Mesenchymal stem cell (in vitro differentiated cells and primary cell): Measurements from ENCODE around the gene KCNJ15.
A peak's percentile ranks its signal among the peaks of the same experiment; 100 is the strongest.

ENCODE experiments used
- DNase-seq: peaks from one replicate; pipeline ENCODE4 v3.0.0-alpha.2; 2013
- H2AFZ ChIP-seq: one replicate; pipeline ENCODE4 v1.6.1; 2013; ENCODE audit warnings: low read depth, mild to moderate bottlenecking, control low read depth, inconsistent platforms, low read length, moderate library complexity
- H2AK5ac ChIP-seq: 2 replicates; pipeline ENCODE4 v1.6.1; 2013; ENCODE audit warnings: low read length, moderate library complexity, mild to moderate bottlenecking, inconsistent platforms; ENCODE audit not compliant: severe bottlenecking
- H2BK120ac ChIP-seq: one replicate; pipeline ENCODE4 v1.6.1; 2013; ENCODE audit warnings: low read depth, mild to moderate bottlenecking, inconsistent platforms, low read length, moderate library complexity
- H2BK12ac ChIP-seq, 2 experiments: one replicate each; pipeline ENCODE4 v1.6.1; 2013; ENCODE audit warnings: inconsistent platforms in 2 of 2, low read length in 2 of 2, mild to moderate bottlenecking in 2 of 2, moderate library complexity in 2 of 2, control low read depth in 1 of 2
- H2BK15ac ChIP-seq: one replicate; pipeline ENCODE4 v1.6.1; 2013; ENCODE audit warnings: mild to moderate bottlenecking, low read depth, inconsistent platforms; ENCODE audit not compliant: poor library complexity, severe bottlenecking
- H2BK5ac ChIP-seq: 2 replicates; pipeline ENCODE4 v1.6.1; 2013; ENCODE audit warnings: low read depth, mild to moderate bottlenecking, low read length, control low read depth, inconsistent platforms; ENCODE audit not compliant: poor library complexity, severe bottlenecking
- H3K14ac ChIP-seq, 2 experiments: one replicate each; pipeline ENCODE4 v1.6.1; 2013; ENCODE audit warnings: inconsistent platforms in 2 of 2, low read length in 2 of 2, control low read depth in 1 of 2, mild to moderate bottlenecking in 1 of 2, moderate library complexity in 1 of 2
- H3K18ac ChIP-seq, 2 experiments: one replicate each; pipeline ENCODE4 v1.6.1; 2013; ENCODE audit warnings: inconsistent platforms in 2 of 2, low read length in 2 of 2, control low read depth in 1 of 2, low read depth in 1 of 2, mild to moderate bottlenecking in 1 of 2
- H3K23ac ChIP-seq, 2 experiments: one replicate each; pipeline ENCODE4 v1.6.1; 2013; ENCODE audit warnings: inconsistent platforms in 2 of 2, low read length in 2 of 2, mild to moderate bottlenecking in 2 of 2, moderate library complexity in 2 of 2, control low read depth in 1 of 2
- H3K27ac ChIP-seq: 2 replicates; pipeline ENCODE4 v1.5.1; 2013; ENCODE audit warnings: mild to moderate bottlenecking, moderate library complexity, low read length, control low read depth, inconsistent platforms; ENCODE audit not compliant: poor library complexity, severe bottlenecking
- H3K27me3 ChIP-seq, 2 experiments: 2 replicates each; pipeline versions ENCODE4 v1.6.1 to v1.7.0; 2013; ENCODE audit warnings: low read length in 2 of 2, mild to moderate bottlenecking in 2 of 2, moderate library complexity in 2 of 2, control low read depth in 1 of 2, inconsistent platforms in 1 of 2; ENCODE audit not compliant: control insufficient read depth in 1 of 2, insufficient read depth in 1 of 2
- H3K36me3 ChIP-seq, 2 experiments: 2 replicates each; pipeline versions ENCODE4 v1.6.1 to v1.7.0; 2013; ENCODE audit warnings: low read length in 2 of 2, control low read depth in 1 of 2, inconsistent platforms in 1 of 2, low read depth in 1 of 2, mild to moderate bottlenecking in 1 of 2; ENCODE audit not compliant: insufficient read depth in 2 of 2, control insufficient read depth in 1 of 2
- H3K4ac ChIP-seq, 2 experiments: one replicate each; pipeline ENCODE4 v1.6.1; 2013; ENCODE audit warnings: inconsistent platforms in 2 of 2, low read length in 2 of 2, mild to moderate bottlenecking in 2 of 2, moderate library complexity in 2 of 2, control low read depth in 1 of 2, low read depth in 1 of 2
- H3K4me1 ChIP-seq: 2 replicates; pipeline ENCODE4 v1.6.1; 2013; ENCODE audit warnings: low read depth, low read length, control low read depth; ENCODE audit not compliant: control insufficient read depth, insufficient read depth
- H3K4me2 ChIP-seq: 2 replicates; pipeline ENCODE4 v1.6.1; 2013; ENCODE audit warnings: low read length, mild to moderate bottlenecking, inconsistent platforms; ENCODE audit not compliant: poor library complexity, severe bottlenecking
- H3K4me3 ChIP-seq, 2 experiments: 2 replicates each; pipeline versions ENCODE4 v1.5.1 to v1.7.0; 2013; ENCODE audit warnings: low read length in 2 of 2, mild to moderate bottlenecking in 2 of 2, control low read depth in 1 of 2, low read depth in 1 of 2; ENCODE audit not compliant: insufficient read depth in 1 of 2
- H3K79me1 ChIP-seq: replicated peaks from 2 replicates; pipeline ENCODE4 v1.6.1; 2013; ENCODE audit warnings: mild to moderate bottlenecking, control low read depth, low read length, inconsistent platforms; ENCODE audit not compliant: poor library complexity, severe bottlenecking
- H3K9ac ChIP-seq: 2 replicates; pipeline ENCODE4 v1.7.0; 2013; ENCODE audit warnings: mild to moderate bottlenecking, low read length, moderate library complexity
- H3K9me3 ChIP-seq: 2 replicates; pipeline ENCODE4 v1.7.0; 2013; ENCODE audit warnings: mild to moderate bottlenecking, low read length; ENCODE audit not compliant: control insufficient read depth
- H4K8ac ChIP-seq: one replicate; pipeline ENCODE4 v1.6.1; 2013; ENCODE audit warnings: inconsistent platforms, mild to moderate bottlenecking, low read length, moderate library complexity
- H4K91ac ChIP-seq: one replicate; pipeline ENCODE4 v1.6.1; 2013; ENCODE audit warnings: mild to moderate bottlenecking, low read length, inconsistent platforms
- WGBS: methylation state at CpG from one replicate; pipeline ENCODE4 v1.1.7; 2013; ENCODE audit warnings: mixed read lengths; 5-methylcytosine and 5-hydroxymethylcytosine counted together

The KCNJ15 gene

GRCh38 chr21:38354231-38354630 is 97.4 kb downstream of the KCNJ15 start:
- Histone ChIP-seq H3K4ac (no peak overlapping the region), H3K4me2 (no peak overlapping the region), H3K27ac (no peak overlapping the region), H3K18ac (no peak overlapping the region), H3K36me3 (peaks cover 0 to 3% of the 10 kb centered on the region in 2 experiments), H3K9me3 (no peaks in the 10 kb centered on the region), H2BK12ac (no peak overlapping the region), H3K4me1 (peaks cover 32% of the 10 kb centered on the region), H2BK15ac (no peak overlapping the region), H3K23ac (no peak overlapping the region), H3K27me3 (peaks cover 0 to 6% of the 10 kb centered on the region in 2 experiments), H2BK120ac (no peak overlapping the region), H3K4me3 (no peak overlapping the region), H3K9ac (no peak overlapping the region), H2AK5ac (peak overlapping the region; percentile 79), H4K8ac (no peak overlapping the region), H3K79me1 (peaks cover 5% of the 10 kb centered on the region), H4K91ac (no peak overlapping the region), H2AFZ (no peak overlapping the region), H3K14ac (no peak overlapping the region), H2BK5ac (no peak overlapping the region)
- no peak for DNase-seq
- 97% methylated on average over 10 of the region's 10 CpGs for WGBS

GRCh38 chr21:38354746-38355145 is 98.0 kb downstream of the KCNJ15 start:
- H3K23ac ChIP-seq = no peak overlapping the region
- H3K4me3 ChIP-seq = no peak overlapping the region
- H3K4me1 ChIP-seq = peaks cover 32% of the 10 kb centered on the region
- peaks cover 0 to 9% of the 10 kb centered on the region in 2 experiments for H3K27me3 ChIP-seq
- peaks cover 5% of the 10 kb centered on the region for H3K79me1 ChIP-seq
- peaks cover 0 to 3% of the 10 kb centered on the region in 2 experiments for H3K36me3 ChIP-seq
- H2AK5ac ChIP-seq = peak overlapping the region; percentile 90
- no peak overlapping the region for H3K27ac ChIP-seq
- 100% methylated on average over 2 of the region's 2 CpGs for WGBS
- no peak overlapping the region for H4K91ac ChIP-seq
- no peak overlapping the region for H2BK5ac ChIP-seq
- H2BK120ac ChIP-seq = no peak overlapping the region
- H3K9me3 ChIP-seq = no peaks in the 10 kb centered on the region
- DNase-seq = no peak
- no peak overlapping the region for H2BK12ac ChIP-seq
- no peak overlapping the region for H3K18ac ChIP-seq
- H3K9ac ChIP-seq = peak overlapping the region; percentile 63
- no peak overlapping the region for H2AFZ ChIP-seq
- no peak overlapping the region for H3K4ac ChIP-seq
- H3K4me2 ChIP-seq = no peak overlapping the region
- no peak overlapping the region for H2BK15ac ChIP-seq
- H3K14ac ChIP-seq = no peak overlapping the region
- H4K8ac ChIP-seq = no peak overlapping the region

GRCh38 chr21:38355353-38355752 is 98.6 kb downstream of the KCNJ15 start:
- no peak overlapping the region for H3K23ac ChIP-seq
- H3K4ac ChIP-seq = no peak overlapping the region
- no peak overlapping the region for H3K4me2 ChIP-seq
- no peaks in the 10 kb centered on the region for H3K9me3 ChIP-seq
- no peak overlapping the region for H2BK15ac ChIP-seq
- peak overlapping the region; percentile 43 for H3K27ac ChIP-seq
- peak overlapping the region; percentile 69 for H2BK5ac ChIP-seq
- H2AK5ac ChIP-seq = peak overlapping the region; percentile 90
- H3K79me1 ChIP-seq = peaks cover 5% of the 10 kb centered on the region
- no peak overlapping the region for H3K4me3 ChIP-seq
- peak overlapping the region in 1 of 2 experiments; percentile 40 for H3K18ac ChIP-seq
- peak overlapping the region; percentile 63 for H3K9ac ChIP-seq
- H3K14ac ChIP-seq = no peak overlapping the region
- 97% methylated on average over 4 of the region's 4 CpGs for WGBS
- no peak overlapping the region for H4K91ac ChIP-seq
- peaks cover 31% of the 10 kb centered on the region for H3K4me1 ChIP-seq
- no peak overlapping the region for H2AFZ ChIP-seq
- DNase-seq = no peak
- peaks cover 0 to 15% of the 10 kb centered on the region in 2 experiments for H3K27me3 ChIP-seq
- H4K8ac ChIP-seq = no peak overlapping the region
- H2BK120ac ChIP-seq = no peak overlapping the region
- H2BK12ac ChIP-seq = peak overlapping the region; percentile 12 to 17
- H3K36me3 ChIP-seq = peaks cover 0 to 3% of the 10 kb centered on the region in 2 experiments

- Histone ChIP-seq H3K4me2 (no peak overlapping the region), H3K36me3 (peaks cover 0 to 3% of the 10 kb centered on the region in 2 experiments), H3K18ac (no peak overlapping the region), H4K8ac (no peak overlapping the region), H3K9me3 (no peaks in the 10 kb centered on the region), H3K23ac (peak overlapping the region in 1 of 2 experiments; percentile 5), H3K27ac (peak overlapping the region; percentile 43), H3K14ac (no peak overlapping the region), H3K27me3 (peaks cover 0 to 21% of the 10 kb centered on the region in 2 experiments), H2BK12ac (no peak overlapping the region), H3K4ac (no peak overlapping the region), H2BK5ac (peak overlapping the region; percentile 69), H4K91ac (no peak overlapping the region), H2AFZ (no peak overlapping the region), H3K79me1 (peaks cover 3% of the 10 kb centered on the region), H3K9ac (peak overlapping the region; percentile 63), H2AK5ac (peak overlapping the region; percentile 36), H3K4me1 (peaks cover 24% of the 10 kb centered on the region), H2BK120ac (no peak overlapping the region), H3K4me3 (no peak overlapping the region), H2BK15ac (no peak overlapping the region)
- WGBS = 7% methylated on average over 18 of the region's 20 CpGs
- peak; percentile 64 for DNase-seq
These were observed 99.4 kb downstream of the KCNJ15 start for GRCh38 chr21:38355992-38356781.
